Measurements from ENCODE around the gene TFDP1.
A peak's percentile ranks its signal among the peaks of the same experiment; 100 is the strongest.
"Not testable (repeated sequence)": the region's sequence is repeated elsewhere in the genome, so short reads cannot be mapped to it uniquely, and the experiment has no call there.

TFDP1 gene

DNA sequence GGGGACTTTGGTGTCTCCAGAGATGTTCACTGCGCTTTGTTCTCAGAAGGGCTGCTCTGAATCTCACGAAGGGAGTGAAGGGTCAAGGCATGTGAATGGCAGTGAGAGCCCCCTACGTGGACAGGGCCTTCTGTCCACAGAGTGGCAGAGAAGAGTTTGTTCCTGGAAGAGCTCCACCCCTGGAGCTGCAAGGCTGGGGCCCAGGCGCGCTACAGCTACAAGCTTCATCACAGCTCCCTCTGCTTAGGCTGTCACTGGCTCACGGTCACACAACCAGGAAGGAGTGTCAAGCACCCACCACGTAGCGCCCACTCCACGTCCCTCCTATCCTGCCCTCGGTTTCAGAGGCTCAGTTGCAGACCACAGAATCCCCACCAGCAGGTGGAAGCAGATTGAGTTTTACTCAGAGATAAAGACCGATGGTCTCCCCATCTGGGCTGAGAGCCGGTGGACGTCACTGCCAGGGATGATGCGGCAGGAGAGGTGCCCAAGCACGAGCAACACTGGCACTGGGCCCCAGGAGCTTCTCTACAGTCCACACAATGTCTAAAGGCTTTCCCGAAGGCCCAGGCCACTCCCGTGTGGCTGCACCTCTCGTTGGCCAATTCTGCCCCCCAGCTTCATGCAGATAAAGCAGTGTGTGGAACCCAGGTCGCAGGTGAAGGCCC is 23.0 kb upstream of the TFDP1 start:
- H3K4me3 ChIP-seq (ENCODE audit: low read length) = no peak overlapping the region
- no peak for DNase-seq (ENCODE audit: low read depth)
- TF ChIP-seq, protein P1, sequence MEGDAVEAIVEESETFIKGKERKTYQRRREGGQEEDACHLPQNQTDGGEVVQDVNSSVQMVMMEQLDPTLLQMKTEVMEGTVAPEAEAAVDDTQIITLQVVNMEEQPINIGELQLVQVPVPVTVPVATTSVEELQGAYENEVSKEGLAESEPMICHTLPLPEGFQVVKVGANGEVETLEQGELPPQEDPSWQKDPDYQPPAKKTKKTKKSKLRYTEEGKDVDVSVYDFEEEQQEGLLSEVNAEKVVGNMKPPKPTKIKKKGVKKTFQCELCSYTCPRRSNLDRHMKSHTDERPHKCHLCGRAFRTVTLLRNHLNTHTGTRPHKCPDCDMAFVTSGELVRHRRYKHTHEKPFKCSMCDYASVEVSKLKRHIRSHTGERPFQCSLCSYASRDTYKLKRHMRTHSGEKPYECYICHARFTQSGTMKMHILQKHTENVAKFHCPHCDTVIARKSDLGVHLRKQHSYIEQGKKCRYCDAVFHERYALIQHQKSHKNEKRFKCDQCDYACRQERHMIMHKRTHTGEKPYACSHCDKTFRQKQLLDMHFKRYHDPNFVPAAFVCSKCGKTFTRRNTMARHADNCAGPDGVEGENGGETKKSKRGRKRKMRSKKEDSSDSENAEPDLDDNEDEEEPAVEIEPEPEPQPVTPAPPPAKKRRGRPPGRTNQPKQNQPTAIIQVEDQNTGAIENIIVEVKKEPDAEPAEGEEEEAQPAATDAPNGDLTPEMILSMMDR (conservative IDR thresholded peaks at IDR 0.05; ENCODE audit: low read depth, low read length) = no peak

DNA sequence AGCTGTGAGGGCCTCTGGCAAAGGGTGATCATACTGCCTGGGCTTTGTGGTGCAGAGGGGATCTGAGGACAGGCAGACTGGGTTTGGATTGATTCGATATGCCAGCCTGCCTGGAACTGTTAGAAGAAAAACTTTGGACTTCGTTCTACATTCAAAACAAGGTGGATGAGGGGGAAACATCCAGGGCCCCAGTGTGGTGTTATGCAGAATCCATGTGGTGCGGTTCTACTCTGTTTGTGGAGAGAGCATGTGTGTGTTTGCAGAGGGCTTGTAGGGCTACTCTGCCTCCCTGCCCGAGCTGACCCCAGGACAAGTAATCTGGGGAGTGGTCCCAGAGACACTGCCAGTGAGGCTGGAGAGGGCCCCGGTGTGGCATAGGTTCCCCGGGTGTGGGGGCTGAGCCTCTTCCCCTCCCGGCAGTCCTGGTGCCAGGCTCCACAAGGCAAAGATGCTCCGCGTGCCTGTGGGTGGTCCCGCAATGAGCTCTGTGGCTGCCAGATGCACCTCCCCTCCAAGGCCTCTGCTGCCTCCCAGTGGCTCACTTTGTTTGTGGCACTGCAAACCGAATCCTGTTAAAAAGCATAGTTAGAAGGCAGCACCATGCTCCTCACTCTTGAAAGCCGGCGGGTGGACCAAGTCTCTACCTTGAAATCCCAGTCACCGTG is 22.3 kb upstream of the TFDP1 start:
- peak; percentile 55 for DNase-seq (ENCODE audit: low read depth)
- H3K4me3 ChIP-seq (ENCODE audit: low read length) = no peak overlapping the region
- TF ChIP-seq, protein P1 (conservative IDR thresholded peaks at IDR 0.05; ENCODE audit: low read depth, low read length) = peak; percentile 93

DNA sequence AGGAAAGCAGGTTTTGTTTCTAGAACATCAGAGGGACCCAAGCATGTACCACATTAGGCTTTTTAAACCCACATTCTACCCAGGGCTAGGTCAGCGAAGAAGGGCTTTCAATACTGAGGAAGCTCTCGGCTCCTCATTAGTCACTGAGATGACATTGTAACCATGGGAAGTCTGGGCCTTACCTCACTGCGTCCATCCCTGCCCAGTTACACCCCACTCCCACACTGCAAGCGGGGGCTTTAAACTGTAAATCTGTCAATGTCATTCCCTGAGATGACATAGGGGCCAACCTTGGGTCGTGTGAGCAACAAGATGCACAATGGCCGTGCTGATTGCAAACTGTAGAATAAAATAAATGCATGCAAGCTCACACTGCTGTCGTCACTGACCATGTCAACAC is 21.7 kb upstream of the TFDP1 start:
- no peak for DNase-seq (ENCODE audit: low read depth)
- TF ChIP-seq, protein P1 (conservative IDR thresholded peaks at IDR 0.05; ENCODE audit: low read depth, low read length) = no peak
- H3K4me3 ChIP-seq (ENCODE audit: low read length) = no peak overlapping the region

DNA sequence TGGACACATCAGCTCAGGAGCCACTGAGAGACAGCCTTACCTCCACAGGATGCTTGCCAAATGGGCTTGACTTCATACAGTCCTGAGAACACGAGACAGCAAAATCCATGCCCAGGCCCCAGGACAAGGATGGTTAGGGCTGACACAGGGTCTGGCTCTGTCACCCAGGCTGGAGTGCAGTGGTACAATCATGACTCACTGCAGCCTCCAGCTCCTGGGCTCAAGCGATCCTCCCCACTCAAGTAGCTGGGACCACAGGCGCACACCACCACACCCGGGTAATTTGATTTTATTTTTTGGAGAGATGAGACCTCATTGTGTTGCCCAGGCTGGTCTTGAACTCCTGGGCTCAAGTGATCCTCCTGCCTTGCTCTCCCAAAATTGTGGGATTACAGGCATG is 21.0 kb upstream of the TFDP1 start:
- H3K4me3 ChIP-seq (ENCODE audit: low read length); DNase-seq (ENCODE audit: low read depth): not testable (repeated sequence)

DNA sequence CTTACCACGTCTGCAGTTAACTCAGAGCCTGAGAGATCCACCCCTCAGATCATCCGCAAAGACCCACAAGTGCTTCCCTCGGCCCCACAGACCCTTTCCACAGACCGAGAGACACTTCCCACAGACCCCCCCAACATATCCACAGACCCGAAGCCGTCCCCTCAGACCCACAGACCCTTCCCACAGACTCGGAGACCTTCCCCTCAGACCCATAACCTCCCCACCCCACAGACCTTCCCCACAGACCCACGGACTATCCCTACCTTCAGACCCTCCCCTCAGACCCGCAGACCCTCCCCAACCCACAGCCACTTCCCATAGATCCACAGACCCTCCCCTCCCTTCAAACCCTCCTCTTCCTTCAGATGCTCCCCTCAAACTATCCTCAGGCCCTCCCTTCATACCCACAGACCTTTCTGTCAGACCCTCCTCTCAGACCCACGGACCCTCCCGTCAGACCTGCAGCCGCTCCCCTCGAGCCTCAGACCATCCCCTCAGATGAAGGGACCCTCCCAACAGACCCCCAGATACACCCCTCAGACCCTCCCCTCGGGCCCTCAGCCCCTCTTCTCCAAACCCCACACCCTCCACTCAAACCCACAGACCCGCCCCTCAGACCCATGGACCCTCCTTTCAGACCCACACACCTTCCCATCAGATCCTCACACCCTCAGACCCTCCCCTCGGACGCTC is 20.1 kb upstream of the TFDP1 start:
- no peak overlapping the region for H3K4me3 ChIP-seq (ENCODE audit: low read length)
- DNase-seq (ENCODE audit: low read depth) = no peak
- TF ChIP-seq, protein P1 (conservative IDR thresholded peaks at IDR 0.05; ENCODE audit: low read depth, low read length) = no peak

DNA sequence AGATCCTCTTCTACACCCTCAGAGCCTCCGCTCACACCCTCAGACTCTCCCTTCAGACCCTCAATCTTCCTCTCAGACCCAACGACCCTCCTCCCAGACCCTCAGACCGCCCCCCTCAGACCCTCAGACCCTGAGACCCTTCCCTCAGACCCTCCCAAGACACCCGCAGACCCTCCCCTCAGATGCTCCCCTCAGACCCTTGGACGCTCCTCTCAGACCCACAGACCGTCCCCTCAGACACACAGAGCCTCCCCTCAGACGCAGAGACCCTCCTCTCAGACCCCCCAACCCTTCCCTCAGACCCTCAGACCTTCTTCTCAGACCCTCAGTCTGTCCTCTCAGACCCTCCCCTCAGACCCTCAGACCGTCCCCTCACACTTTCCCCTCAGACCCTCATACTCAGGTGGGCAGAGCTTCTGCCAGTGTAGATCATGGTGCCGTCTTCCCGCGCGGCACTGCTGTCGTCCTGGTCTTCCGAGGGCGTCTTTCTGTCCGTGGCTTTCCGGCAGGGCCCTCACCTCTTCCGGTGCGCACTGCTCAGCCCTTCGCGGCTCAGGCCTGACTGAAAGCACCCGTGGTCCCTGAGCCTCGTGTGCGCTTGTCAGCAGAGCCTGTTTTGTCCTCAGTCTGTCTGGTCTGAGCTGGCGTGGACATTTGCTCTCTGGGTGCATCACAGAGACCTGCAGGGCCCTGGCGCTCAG is 18.9 kb upstream of the TFDP1 start:
- DNase-seq (ENCODE audit: low read depth) = no peak
- TF ChIP-seq, protein P1 (conservative IDR thresholded peaks at IDR 0.05; ENCODE audit: low read depth, low read length) = no peak
- no peak overlapping the region for H3K4me3 ChIP-seq (ENCODE audit: low read length)

DNA sequence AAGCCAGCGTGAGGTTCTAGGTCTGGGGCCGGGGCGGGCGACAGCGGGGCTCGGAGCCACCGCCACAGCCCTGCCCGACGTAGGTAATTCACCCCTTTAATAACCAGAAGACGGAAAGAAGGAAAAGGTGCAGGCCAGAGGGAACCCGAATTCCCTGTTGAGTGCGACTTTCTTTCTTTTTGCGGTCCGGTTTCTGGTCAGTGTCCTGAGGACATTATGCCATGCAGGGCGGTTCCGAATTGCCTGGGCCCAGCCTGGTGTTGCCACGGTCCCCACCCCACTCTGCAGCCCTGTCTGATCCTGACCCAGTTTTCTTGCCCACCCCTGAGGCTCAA is 18.4 kb upstream of the TFDP1 start:
- no peak for DNase-seq (ENCODE audit: low read depth)
- no peak overlapping the region for H3K4me3 ChIP-seq (ENCODE audit: low read length)
- TF ChIP-seq, protein P1 (conservative IDR thresholded peaks at IDR 0.05; ENCODE audit: low read depth, low read length) = no peak

All from retinal pigment epithelial cell (primary cell).